ENCODE data around the gene NCAPD3.

NCAPD3 gene

DNA sequence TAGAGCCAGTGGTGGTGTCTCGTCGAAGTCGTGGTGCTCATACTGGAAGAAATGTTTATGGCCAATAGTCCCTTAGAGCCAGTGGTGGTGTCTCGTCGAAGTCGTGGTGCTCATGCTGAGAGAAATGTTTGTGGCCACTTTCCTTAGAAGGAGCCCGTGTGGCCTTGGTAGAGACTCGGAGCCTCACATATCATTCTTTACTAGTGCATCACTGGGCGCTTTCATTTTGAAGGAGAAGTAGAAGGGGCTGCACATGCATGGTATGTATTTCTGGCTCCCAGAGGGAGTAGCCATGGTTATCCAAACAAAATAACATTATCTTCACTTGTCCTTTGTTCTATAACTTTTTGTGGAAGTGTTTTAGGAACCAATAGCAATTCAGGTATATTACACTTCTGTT, 85.4 kb downstream of the NCAPD3 start:
- Histone ChIP-seq H3K4me1 (ENCODE audit: control insufficient read depth in 2 of 2, insufficient read depth in 1 of 2, low read depth in 1 of 2, low read length in 2 of 2) (peaks cover 1 to 6% of the 10 kb centered on the region in 2 donors), H3K27ac (replicated peaks; ENCODE audit: low read length) (no peak overlapping the region), H2BK15ac (ENCODE audit: low read length) (no peak overlapping the region), H3K4me2 (ENCODE audit: insufficient read depth, low read length, poor library complexity, severe bottlenecking) (no peak overlapping the region), H3K18ac (ENCODE audit: low read length) (no peak overlapping the region), H2BK12ac (ENCODE audit: low read length) (no peak overlapping the region), H3K9ac (ENCODE audit: low read depth, low read length, poor library complexity) (no peak overlapping the region), H3K9me3 (replicated peaks in 1 of 2; ENCODE audit: control insufficient read depth in 2 of 2, insufficient read depth in 1 of 2, low read depth in 1 of 2, low read length in 2 of 2) (peaks cover 10 to 34% of the 10 kb centered on the region in 2 donors), H3K4me3 (ENCODE audit: low read length in 2 of 2) (no peak overlapping the region), H2AK5ac (ENCODE audit: low read depth, low read length) (no peak overlapping the region), H4K91ac (ENCODE audit: low read depth, low read length, poor library complexity) (no peak overlapping the region), H3K79me1 (ENCODE audit: low read depth, low read length) (peaks cover 1% of the 10 kb centered on the region), H3K23ac (ENCODE audit: low read depth, low read length, poor library complexity) (no peak overlapping the region), H3K36me3 (replicated peaks in 1 of 2; ENCODE audit: control insufficient read depth in 2 of 2, insufficient read depth in 2 of 2, low read length in 2 of 2) (peaks cover 13 to 41% of the 10 kb centered on the region in 2 donors), H2BK5ac (ENCODE audit: low read length) (no peak overlapping the region), H3K14ac (ENCODE audit: low read length) (no peak overlapping the region), H3K4ac (ENCODE audit: low read length) (no peak overlapping the region), H3K27me3 (ENCODE audit: control insufficient read depth in 3 of 3, insufficient read depth in 3 of 3, low read depth in 1 of 3, low read length in 3 of 3) (no peaks in the 10 kb centered on the region), H2AFZ (ENCODE audit: low read length) (no peak overlapping the region), H4K8ac (ENCODE audit: low read depth, low read length) (no peak overlapping the region), H2BK120ac (ENCODE audit: low read depth, low read length) (no peak overlapping the region)
- no peak for DNase-seq (ENCODE audit: low spot score)
- WGBS, 2 donors (ENCODE audit: extremely low coverage in 2 of 2, insufficient read length in 2 of 2, insufficient replicate concordance in 1 of 2): no CpG with 5 or more reads among the region's 9 CpGs

DNA sequence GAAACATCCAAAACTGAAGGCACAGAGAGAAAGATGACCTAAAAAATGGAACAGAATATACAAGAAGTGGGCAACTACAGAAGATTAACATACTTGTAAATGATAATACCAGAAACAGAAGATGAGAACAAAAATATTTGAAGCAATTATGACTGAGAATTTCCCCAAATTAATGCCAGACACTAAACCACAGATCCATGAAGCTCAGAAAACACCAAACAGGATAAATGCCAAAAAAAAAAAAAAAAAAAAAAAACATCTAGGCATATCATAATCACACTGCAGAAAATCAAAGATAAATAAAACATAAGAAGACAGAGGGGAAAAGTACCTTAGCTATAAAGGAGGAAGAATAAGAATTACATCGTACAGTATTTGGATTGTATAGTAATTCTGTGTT, 89.6 kb downstream of the NCAPD3 start:
- H2BK15ac ChIP-seq (ENCODE audit: low read length): no peak overlapping the region
- peaks cover 9 to 58% of the 10 kb centered on the region in 2 donors for H3K9me3 ChIP-seq (replicated peaks in 1 of 2; ENCODE audit: control insufficient read depth in 2 of 2, insufficient read depth in 1 of 2, low read depth in 1 of 2, low read length in 2 of 2)
- peaks cover 2 to 14% of the 10 kb centered on the region in 2 donors for H3K36me3 ChIP-seq (replicated peaks in 1 of 2; ENCODE audit: control insufficient read depth in 2 of 2, insufficient read depth in 2 of 2, low read length in 2 of 2)
- H2BK120ac ChIP-seq (ENCODE audit: low read depth, low read length): no peak overlapping the region
- no peak overlapping the region for H4K91ac ChIP-seq (ENCODE audit: low read depth, low read length, poor library complexity)
- H3K4me3 ChIP-seq (ENCODE audit: low read length in 2 of 2): no peak overlapping the region
- H3K79me1 ChIP-seq (ENCODE audit: low read depth, low read length): no peaks in the 10 kb centered on the region
- no peak overlapping the region for H3K9ac ChIP-seq (ENCODE audit: low read depth, low read length, poor library complexity)
- no peak overlapping the region for H3K18ac ChIP-seq (ENCODE audit: low read length)
- no peak overlapping the region for H3K27ac ChIP-seq (replicated peaks; ENCODE audit: low read length)
- no peak for DNase-seq (ENCODE audit: low spot score)
- no CpG with 5 or more reads among the region's 1 CpG for WGBS, 2 donors (ENCODE audit: extremely low coverage in 2 of 2, insufficient read length in 2 of 2, insufficient replicate concordance in 1 of 2)
- H3K27me3 ChIP-seq (ENCODE audit: control insufficient read depth in 3 of 3, insufficient read depth in 3 of 3, low read depth in 1 of 3, low read length in 3 of 3): no peaks in the 10 kb centered on the region
- H2AFZ ChIP-seq (ENCODE audit: low read length): no peak overlapping the region
- H4K8ac ChIP-seq (ENCODE audit: low read depth, low read length): no peak overlapping the region
- no peak overlapping the region for H3K14ac ChIP-seq (ENCODE audit: low read length)
- H3K23ac ChIP-seq (ENCODE audit: low read depth, low read length, poor library complexity): no peak overlapping the region
- H2BK5ac ChIP-seq (ENCODE audit: low read length): no peak overlapping the region
- H3K4me2 ChIP-seq (ENCODE audit: insufficient read depth, low read length, poor library complexity, severe bottlenecking): no peak overlapping the region
- H2AK5ac ChIP-seq (ENCODE audit: low read depth, low read length): no peak overlapping the region
- no peak overlapping the region for H2BK12ac ChIP-seq (ENCODE audit: low read length)
- H3K4me1 ChIP-seq (ENCODE audit: control insufficient read depth in 2 of 2, insufficient read depth in 1 of 2, low read depth in 1 of 2, low read length in 2 of 2): peaks cover under 1 to 3% of the 10 kb centered on the region in 2 donors
- H3K4ac ChIP-seq (ENCODE audit: low read length): no peak overlapping the region

DNA sequence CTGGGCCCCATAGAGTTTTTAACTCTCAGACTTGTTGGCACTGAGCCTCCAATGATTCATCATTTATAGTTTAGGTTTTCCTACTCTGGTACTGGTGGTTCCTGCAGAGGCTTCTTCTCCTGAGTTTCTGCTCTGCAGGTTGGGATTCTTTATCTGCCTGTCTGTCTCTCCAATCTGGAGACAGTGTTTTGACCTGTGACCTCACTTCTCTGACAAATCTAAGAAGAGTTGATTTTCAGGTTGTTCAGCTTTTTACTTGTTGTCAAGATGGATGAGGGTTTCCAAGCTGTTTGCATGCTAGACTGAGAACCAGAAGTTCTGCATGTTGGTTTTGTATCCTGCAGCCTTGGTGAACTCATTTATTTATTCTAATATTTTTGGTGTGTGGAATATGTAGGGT, 91.0 kb downstream of the NCAPD3 start:
- Histone ChIP-seq H4K8ac (ENCODE audit: low read depth, low read length) (no peak overlapping the region), H2AFZ (ENCODE audit: low read length) (no peak overlapping the region), H2BK120ac (ENCODE audit: low read depth, low read length) (no peak overlapping the region), H3K23ac (ENCODE audit: low read depth, low read length, poor library complexity) (no peak overlapping the region), H2AK5ac (ENCODE audit: low read depth, low read length) (no peak overlapping the region), H3K4me1 (ENCODE audit: control insufficient read depth in 2 of 2, insufficient read depth in 1 of 2, low read depth in 1 of 2, low read length in 2 of 2) (no peaks in the 10 kb centered on the region), H3K9me3 (replicated peaks in 1 of 2; ENCODE audit: control insufficient read depth in 2 of 2, insufficient read depth in 1 of 2, low read depth in 1 of 2, low read length in 2 of 2) (peaks cover 9 to 58% of the 10 kb centered on the region in 2 donors), H3K4me3 (ENCODE audit: low read length in 2 of 2) (no peak overlapping the region), H4K91ac (ENCODE audit: low read depth, low read length, poor library complexity) (no peak overlapping the region), H3K36me3 (replicated peaks in 1 of 2; ENCODE audit: control insufficient read depth in 2 of 2, insufficient read depth in 2 of 2, low read length in 2 of 2) (peaks cover 2 to 20% of the 10 kb centered on the region in 2 donors), H3K27me3 (ENCODE audit: control insufficient read depth in 3 of 3, insufficient read depth in 3 of 3, low read depth in 1 of 3, low read length in 3 of 3) (no peaks in the 10 kb centered on the region), H3K9ac (ENCODE audit: low read depth, low read length, poor library complexity) (no peak overlapping the region), H3K14ac (ENCODE audit: low read length) (no peak overlapping the region), H2BK15ac (ENCODE audit: low read length) (no peak overlapping the region), H3K27ac (replicated peaks; ENCODE audit: low read length) (no peak overlapping the region), H2BK5ac (ENCODE audit: low read length) (no peak overlapping the region), H2BK12ac (ENCODE audit: low read length) (no peak overlapping the region), H3K79me1 (ENCODE audit: low read depth, low read length) (no peaks in the 10 kb centered on the region), H3K4me2 (ENCODE audit: insufficient read depth, low read length, poor library complexity, severe bottlenecking) (no peak overlapping the region), H3K18ac (ENCODE audit: low read length) (no peak overlapping the region), H3K4ac (ENCODE audit: low read length) (no peak overlapping the region)
- no peak for DNase-seq (ENCODE audit: low spot score)

DNA sequence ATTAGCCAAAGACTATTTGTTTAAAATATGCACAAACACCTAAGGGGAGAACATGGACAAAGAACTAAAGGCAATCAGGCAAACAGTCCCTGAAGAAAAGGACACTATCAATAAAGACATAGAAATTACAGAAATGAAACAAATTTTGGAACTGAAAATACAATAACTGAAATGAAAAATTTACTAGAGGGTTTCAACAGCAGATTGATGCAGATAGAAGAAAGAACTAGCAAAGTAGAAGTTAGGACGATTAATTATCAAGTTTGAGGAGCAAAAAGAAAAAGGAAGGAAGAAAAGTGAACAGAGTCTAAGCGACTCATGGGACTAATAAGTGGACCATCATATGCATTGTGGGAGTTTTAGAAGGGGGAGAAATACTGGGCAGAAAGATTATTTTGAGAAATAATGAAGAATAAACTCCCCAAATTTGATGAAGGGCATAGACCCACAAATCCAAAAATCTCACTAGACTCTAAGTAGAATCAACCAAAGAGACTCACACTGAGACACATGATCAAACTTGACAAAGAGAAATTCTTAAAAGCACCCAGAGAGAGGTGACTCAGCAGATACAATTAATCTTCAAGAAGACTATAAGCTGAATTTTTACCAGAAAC, 92.0 kb downstream of the NCAPD3 start:
- Histone ChIP-seq H3K4me3 (ENCODE audit: low read length in 2 of 2) (no peak overlapping the region), H3K4ac (ENCODE audit: low read length) (no peak overlapping the region), H3K27me3 (ENCODE audit: control insufficient read depth in 3 of 3, insufficient read depth in 3 of 3, low read depth in 1 of 3, low read length in 3 of 3) (no peaks in the 10 kb centered on the region), H2BK12ac (ENCODE audit: low read length) (no peak overlapping the region), H3K27ac (replicated peaks; ENCODE audit: low read length) (no peak overlapping the region), H2BK120ac (ENCODE audit: low read depth, low read length) (no peak overlapping the region), H2AFZ (ENCODE audit: low read length) (no peak overlapping the region), H2BK5ac (ENCODE audit: low read length) (no peak overlapping the region), H3K14ac (ENCODE audit: low read length) (no peak overlapping the region), H3K4me1 (ENCODE audit: control insufficient read depth in 2 of 2, insufficient read depth in 1 of 2, low read depth in 1 of 2, low read length in 2 of 2) (no peaks in the 10 kb centered on the region), H4K8ac (ENCODE audit: low read depth, low read length) (no peak overlapping the region), H2AK5ac (ENCODE audit: low read depth, low read length) (no peak overlapping the region), H3K79me1 (ENCODE audit: low read depth, low read length) (no peaks in the 10 kb centered on the region), H3K4me2 (ENCODE audit: insufficient read depth, low read length, poor library complexity, severe bottlenecking) (no peak overlapping the region), H3K23ac (ENCODE audit: low read depth, low read length, poor library complexity) (no peak overlapping the region), H3K18ac (ENCODE audit: low read length) (no peak overlapping the region), H3K9me3 (replicated peaks in 1 of 2; ENCODE audit: control insufficient read depth in 2 of 2, insufficient read depth in 1 of 2, low read depth in 1 of 2, low read length in 2 of 2) (peaks cover 9 to 54% of the 10 kb centered on the region in 2 donors), H3K9ac (ENCODE audit: low read depth, low read length, poor library complexity) (no peak overlapping the region), H2BK15ac (ENCODE audit: low read length) (no peak overlapping the region), H3K36me3 (replicated peaks in 1 of 2; ENCODE audit: control insufficient read depth in 2 of 2, insufficient read depth in 2 of 2, low read length in 2 of 2) (peaks cover 2 to 24% of the 10 kb centered on the region in 2 donors), H4K91ac (ENCODE audit: low read depth, low read length, poor library complexity) (no peak overlapping the region)
- DNase-seq (ENCODE audit: low spot score): no peak
- no CpG with 5 or more reads among the region's 2 CpGs for WGBS, 2 donors (ENCODE audit: extremely low coverage in 2 of 2, insufficient read length in 2 of 2, insufficient replicate concordance in 1 of 2)

Data from neuronal stem cell (in vitro differentiated cells).